Right ventricle myocardium superior (tissue), 1 donor: Measurements from ENCODE around the gene RAP1GAP. TPM values are rescaled to one million over a fixed set of nuclear protein-coding genes. Genes with fewer than 3 reads are reported as not detected.

Experiments used
- ATAC-seq: fragments of 200-7000 bp; cut with Tn5 transposase; one replicate; pipeline ENCODE4 v1.9.1; 2020; ENCODE audit warnings: mild to moderate bottlenecking; ENCODE audit not compliant: poor library complexity
- DNase-seq: peaks from one replicate; pipeline ENCODE4 v3.0.0-alpha.2; 2020
- intact Hi-C: fragments of 100-400 bp; cut with DNase I; formaldehyde crosslinking; loops from one replicate; pipeline ENCODE4 v1.11.2; 2022
- total RNA-seq: library from RNA; stranded (reverse); fragmentation: NEBNext Ultra II Directional; extraction: Animal tissue kit (Norgen Biotek cat#: 25700); gene quantifications from one replicate; pipeline ENCODE4 v1.2.1, GENCODE V29; 2021
- donor health status: DM: no; HTN: yes; CAD: no; lungs with severe emphysema.

RAP1GAP gene
- total RNA-seq, 1 donor from 2014 or later = 3.7 TPM

DNA sequence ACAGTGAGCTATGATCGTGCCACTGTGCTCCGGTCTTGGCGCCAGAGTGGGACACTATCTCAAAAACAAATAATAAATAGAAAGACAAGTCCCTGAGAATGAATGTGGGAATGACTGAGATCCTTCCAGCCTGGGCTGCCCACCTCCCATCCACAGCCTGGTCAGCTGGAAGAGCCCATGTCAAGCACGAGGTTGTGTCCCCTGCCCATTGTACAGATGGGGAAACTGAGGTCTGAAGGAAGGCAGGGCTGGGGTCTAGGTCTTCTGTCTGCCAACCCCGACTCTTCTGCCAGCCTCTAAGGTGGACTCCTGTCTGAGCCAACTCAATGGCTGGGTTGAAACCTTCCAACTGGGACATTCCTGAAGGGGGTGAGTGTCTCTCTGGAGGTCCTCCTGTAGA is 79.5 kb downstream of the RAP1GAP start:
- DNase-seq = no peak
- no peak for ATAC-seq
- intact Hi-C loops = no loop called here

DNA sequence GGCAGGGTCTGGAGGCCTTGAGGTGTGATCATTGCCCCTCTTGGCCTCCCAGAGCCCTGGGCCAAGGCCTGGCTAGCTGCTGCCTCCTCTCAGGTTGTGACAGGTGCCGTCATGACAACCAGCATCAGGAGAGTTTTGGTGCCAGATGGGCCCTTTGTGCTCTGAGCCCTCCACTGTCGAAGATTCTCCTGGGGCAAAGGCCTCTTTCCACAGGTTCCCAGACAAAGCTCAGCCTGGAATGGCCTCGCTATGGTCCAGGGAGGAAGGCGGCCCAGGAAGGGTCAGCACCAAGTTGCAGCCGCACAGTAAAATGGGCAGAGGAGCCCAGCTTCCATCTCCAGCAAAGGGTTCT is 81.6 kb downstream of the RAP1GAP start:
- intact Hi-C loops = no loop called here
- ATAC-seq = no peak
- no peak for DNase-seq

DNA sequence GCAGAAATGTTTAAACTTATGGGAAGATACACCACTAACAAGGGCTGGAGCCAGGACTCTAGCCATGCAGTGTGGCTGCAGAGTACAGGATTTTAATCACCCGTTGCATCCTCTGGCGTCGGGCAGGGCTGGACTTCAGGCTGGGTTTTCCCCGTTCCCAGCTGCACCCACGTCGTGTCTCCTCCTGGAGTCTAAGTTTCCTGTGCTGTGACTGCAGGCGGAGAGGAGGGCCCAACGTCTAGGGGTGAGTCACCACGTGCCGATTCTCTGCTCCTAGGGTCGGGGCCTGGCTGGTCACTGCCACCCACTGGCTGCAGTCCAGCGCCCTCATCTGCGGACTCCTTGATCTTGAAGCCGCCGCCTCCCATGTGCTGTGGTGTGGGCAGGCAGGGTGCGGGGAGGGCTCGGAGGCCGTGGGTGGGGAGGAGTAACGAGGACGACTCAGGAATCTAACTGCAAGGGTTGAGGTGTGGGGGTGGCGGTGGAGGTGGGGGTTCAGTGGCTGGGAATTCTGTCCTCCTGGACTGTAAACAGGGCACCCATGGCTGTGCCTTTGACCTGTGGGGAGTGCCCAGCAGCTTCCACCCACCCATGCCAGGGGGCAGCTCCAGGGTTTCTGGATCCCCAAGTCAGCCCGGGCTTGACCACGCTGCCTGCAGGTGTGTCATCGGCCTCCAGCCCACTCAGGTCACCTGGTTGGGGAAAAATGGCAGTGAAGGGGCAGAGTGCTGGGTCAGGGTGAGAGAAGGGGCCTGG is 82.1 kb downstream of the RAP1GAP start:
- DNase-seq (peak; percentile 58), ATAC-seq (peak; percentile 61)
- intact Hi-C loops = no loop called here

DNA sequence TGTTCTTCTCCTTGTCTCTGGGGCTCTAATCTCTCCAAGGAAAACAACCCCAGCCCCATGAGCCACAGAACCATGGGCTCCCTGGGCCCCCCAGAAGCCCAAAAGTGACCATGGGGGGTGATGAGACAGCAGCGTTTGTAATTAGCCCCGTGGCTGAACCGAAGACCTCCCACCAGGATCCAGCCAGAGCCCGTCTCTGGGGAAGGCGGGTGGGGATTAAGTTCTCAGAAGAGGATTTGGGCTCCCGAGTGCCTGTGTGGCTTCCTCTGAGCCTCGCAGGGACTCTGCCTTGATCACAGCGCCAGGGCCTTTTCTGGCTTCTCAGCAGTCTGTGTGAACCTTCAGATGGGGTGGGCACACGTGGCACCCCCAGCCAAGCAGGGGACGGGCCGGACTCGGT is 82.9 kb downstream of the RAP1GAP start:
- intact Hi-C loops = no loop called here
- no peak for DNase-seq
- ATAC-seq = no peak

DNA sequence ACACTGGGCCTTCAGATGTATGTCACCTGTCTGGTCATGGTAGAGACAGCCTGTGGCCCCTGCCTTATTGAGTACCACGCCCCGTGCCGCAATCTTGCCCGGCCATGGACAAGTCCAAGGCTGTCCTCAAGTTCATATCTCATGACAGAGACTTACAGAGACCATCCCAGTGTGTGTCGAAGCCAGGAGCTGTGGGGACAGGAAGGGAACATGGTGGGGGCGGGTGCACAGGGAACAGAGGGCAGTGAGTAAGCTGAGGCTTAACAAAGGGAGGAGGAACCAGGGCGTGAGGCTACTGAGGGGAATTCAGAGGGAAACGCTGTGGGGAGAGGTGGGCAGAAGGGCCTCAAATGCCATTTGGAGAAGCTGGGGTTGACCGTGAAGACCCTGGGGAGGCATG is 84.1 kb downstream of the RAP1GAP start:
- intact Hi-C loops = no loop called here
- DNase-seq (no peak), ATAC-seq (no peak)

DNA sequence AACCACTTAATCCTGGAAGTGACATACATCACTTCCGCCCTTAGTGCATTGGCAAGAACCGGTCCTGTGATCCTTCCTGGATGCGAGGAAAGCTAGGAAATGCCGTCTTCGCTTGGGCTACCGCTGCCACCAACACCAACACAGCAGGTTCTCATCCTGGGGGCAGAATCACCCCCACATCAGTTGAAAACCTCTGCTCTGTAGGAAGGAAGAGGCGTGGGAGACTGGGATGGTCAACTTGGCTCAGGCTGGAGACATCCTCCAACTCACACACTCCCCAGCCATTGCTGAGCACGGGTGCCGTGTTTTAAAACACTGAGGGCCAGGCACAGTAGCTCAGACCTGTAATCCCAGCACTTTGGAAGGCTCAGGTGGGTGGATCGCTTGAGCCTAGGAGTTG is 85.1 kb downstream of the RAP1GAP start:
- no peak for DNase-seq
- intact Hi-C loops = no loop called here
- ATAC-seq = no peak

DNA sequence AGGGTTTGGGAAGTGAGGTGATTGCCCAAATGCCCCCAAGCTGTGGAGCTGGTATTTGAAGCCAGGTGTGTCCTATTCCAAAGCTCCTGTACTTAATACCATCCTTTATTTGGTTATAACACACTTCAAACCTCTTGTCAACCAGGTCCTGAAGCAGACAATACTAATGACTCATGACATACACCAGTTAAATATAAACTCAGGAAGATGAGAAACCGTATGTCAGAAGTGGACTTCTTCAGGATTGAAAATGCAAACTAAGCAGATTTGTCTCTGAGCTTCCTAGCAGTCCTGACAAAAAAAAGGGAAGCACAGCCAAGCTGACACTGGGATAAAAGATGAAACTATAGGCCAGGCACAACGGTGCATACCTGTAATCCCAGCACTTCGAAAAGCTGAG is 89.4 kb downstream of the RAP1GAP start:
- intact Hi-C loops = no loop called here
- no peak for ATAC-seq
- no peak for DNase-seq

DNA sequence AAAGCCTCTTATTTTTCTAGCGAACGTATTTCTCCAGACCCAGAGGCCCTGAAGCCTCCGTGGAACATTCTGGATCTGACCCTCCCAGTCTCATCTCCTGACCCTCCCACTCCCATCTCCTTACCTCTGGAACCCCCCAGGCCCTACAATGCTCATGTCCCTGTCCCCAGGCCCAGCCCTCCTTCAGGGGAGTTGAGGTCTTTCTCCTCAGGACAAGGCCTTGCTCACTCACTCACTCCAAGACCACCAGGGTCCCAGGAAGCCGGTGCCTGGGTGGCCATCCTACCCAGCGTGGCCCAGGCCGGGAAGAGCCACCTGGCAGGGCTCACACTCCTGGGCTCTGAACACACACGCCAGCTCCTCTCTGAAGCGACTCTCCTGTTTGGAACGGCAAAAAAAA is 91.2 kb downstream of the RAP1GAP start:
- DNase-seq (no peak), ATAC-seq (no peak)
- intact Hi-C loops = no loop called here

DNA sequence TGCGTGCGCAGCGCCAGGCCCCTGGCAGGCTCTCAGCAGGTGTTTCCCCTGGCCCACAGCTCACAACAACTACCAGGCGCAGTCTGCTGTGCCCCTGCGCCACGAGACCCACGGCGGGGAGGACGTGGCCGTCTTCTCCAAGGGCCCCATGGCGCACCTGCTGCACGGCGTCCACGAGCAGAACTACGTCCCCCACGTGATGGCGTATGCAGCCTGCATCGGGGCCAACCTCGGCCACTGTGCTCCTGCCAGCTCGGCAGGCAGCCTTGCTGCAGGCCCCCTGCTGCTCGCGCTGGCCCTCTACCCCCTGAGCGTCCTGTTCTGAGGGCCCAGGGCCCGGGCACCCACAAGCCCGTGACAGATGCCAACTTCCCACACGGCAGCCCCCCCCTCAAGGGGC is 91.8 kb downstream of the RAP1GAP start:
- DNase-seq (no peak), ATAC-seq (no peak)
- intact Hi-C loops = no loop called here

DNA sequence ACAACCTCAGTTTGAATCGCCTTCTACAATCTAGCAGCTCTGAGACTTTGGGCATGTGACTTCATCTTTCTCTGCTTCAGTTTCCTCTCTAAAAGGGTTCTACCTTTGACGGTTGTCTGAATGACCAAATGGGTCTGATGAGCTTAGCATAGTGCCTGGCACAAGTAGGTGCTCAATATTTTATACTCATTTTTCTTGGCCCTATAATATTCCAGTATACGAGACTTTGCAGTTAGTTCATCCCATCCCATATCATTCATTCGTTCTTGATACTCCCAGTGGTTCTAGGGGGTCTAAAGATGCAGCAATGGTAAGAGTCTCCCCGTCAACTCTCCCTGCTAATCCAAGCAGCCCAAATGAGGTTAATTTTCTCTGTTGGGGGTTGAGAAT is 92.4 kb downstream of the RAP1GAP start:
- DNase-seq = no peak
- no peak for ATAC-seq
- intact Hi-C loops = no loop called here

DNA sequence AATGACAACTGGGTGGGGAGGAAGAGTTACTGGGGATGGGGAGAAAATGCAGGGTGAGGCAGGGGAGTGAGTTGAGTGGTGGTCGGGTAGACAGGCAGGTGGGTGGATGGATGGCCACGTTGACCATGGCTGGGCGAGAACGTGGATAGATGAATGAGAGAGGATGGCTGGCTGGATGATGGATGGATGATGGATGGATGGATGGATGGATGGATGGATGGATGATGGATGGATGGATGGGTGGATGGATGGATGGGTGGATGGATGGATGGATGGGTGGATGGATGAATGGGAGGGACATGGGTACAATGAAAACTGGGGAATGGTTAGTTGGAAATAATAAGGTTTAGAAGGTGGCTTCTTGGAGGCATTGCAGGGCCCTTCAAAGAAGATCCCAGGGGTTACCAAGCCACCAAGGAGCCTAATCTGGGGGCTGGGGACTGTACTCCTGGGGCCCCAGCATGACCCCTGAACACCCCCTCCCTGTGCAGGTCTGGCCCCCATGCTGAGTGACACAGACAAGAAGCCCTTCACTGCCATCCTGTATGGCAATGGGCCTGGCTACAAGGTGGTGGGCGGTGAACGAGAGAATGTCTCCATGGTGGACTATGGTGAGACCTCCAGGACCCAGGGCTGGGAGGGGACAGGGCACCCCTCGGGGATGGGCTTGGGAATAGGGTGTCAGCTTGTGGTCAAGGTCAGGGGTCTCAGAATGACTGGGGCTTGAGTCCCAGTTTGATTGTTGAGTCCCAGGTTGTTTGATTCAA is 92.9 kb downstream of the RAP1GAP start:
- DNase-seq = no peak
- ATAC-seq = no peak
- intact Hi-C loops = no loop called here

DNA sequence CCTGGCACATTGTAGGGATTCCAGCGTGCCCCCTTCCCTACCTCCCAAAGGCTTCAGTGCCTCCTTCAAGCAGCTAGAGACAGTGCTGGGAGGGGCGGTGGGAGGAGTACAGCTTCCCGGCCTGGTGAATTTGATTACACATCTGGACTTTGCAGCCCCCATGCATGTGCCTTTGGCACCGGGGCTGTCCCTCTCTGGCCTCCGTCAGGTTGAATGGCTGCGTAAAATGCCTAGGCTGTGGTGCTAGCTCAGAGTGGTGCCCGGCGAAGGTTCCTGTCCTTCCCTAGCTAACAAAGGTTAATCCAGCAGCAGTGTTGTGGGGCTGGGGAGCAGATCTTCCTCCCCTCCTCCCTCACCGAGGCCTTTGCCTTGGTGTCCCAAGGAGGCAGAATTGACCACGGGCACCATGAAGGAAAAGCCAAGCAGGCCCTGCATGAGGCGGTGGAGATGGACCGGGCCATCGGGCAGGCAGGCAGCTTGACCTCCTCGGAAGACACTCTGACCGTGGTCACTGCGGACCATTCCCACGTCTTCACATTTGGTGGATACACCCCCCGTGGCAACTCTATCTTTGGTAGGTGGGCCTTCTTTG is 93.7 kb downstream of the RAP1GAP start:
- intact Hi-C loops = loop anchor here (2.0 kb wide), 1 partner anchor 67 kb away; the partner anchor contains the start of gene ALPL
- ATAC-seq = no peak
- DNase-seq = no peak

DNA sequence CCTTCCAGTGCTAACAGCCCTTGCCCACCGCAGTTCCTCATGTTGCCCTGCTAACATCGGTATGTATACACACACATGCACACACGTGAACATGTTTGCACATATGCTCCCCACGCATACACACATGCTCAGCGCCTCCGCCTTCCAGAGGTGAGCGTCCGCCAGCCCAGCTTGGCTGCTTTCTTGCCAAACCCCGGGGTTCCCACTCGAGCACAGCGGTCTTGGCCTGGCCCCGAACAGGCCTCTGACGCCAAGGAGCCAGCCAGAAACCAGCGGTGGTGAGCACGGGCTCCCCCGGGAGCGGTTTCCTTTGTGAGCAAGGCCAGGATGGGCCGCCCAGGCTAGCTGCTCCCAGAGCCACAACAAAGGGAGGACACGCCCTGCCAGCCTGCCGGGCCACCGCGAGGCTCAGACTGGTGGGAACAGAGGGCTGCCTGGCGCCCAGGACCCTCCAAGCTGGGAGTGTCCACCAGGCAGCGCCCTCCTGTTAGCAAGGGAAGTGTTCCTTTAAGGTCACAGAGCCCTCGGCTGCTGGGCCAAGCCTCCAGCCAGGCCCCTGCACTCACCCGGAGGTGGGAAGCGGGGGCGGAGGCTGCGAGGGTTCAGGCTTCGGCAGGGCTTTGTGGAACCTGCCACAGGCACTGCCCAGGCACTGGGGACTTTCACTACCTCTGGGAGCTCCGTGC is 94.5 kb downstream of the RAP1GAP start:
- intact Hi-C loops = loop anchor here (2.0 to 5.0 kb wide), 2 partner anchors 66 to 202 kb away; partner anchors contain the start of gene ALPL
- ATAC-seq = peak; percentile 71

DNA sequence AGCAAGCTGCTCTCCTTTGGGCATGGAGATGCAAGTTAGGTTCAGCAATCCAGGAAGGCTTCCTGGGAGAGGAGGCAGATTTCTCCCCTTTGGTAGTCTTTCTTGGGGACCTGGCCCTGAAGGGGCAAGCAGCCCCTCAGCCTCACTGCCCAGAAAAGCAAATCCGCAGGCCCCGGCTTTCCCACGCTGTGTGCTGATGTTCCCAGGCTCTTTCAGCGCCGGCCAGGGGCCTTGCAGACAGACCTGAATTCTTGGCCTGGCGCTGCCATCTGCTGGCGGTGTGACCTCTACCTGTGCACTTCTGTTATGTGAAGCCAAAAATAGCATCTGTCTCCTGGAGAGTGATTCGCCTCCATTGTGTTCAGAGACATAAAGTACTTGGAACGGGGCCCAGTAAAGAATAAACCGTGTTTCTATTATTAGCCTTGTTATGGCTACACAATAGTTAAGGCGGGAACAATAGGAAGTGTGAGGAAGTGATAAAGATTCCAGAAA is 95.1 kb downstream of the RAP1GAP start:
- ATAC-seq (peak; percentile 95), DNase-seq (peak; percentile 92)
- intact Hi-C loops = loop anchor here (2.0 to 5.0 kb wide), 2 partner anchors 65 to 202 kb away; partner anchors contain the start of gene ALPL

More for the DNA sequence above, 94.5 kb downstream of the RAP1GAP start:
- peak; percentile 86 for DNase-seq

DNA sequence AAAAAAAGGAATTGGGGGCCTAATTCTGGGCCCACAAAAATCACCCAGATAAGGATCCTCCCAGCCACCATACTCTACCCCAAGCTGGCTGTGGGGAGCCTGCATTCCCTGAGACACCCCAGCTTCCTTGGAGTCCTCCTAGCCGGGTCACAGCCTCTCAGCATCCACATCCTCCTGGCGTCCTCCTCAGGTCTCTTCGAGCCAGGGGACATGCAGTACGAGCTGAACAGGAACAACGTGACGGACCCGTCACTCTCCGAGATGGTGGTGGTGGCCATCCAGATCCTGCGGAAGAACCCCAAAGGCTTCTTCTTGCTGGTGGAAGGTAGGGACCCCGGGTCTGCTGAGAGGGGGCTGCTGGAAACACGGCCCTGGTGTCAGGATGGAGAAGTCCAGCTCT is 95.7 kb downstream of the RAP1GAP start:
- DNase-seq = no peak
- no peak for ATAC-seq
- intact Hi-C loops = loop anchor here (5.0 kb wide), 1 partner anchor 201 kb away; no protein-coding TSS in a partner anchor

DNA sequence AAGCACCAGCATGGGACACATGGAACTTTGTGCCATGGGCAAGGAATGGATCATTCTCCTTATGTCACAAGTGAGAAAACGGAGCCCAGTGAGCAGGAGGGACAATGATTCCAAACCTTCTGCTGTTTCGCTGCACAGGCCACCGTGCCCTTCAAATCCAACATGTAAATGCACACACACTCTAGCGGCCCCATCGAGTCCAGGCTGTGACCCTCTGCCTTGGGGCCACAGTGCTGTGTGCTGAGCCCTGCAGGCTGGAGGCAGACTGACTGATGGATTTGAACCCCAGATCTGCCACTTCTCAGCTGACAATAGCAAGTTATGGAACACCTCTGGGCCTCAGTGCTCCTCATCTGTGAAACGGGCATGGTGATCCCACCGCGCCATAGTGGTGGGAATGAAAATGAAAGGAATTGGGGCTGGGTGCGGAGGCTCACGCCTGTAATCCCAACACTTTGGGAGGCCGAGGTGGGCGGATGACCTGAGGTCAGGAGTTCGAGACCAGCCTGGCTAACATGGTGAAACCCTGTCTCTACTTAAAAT is 96.4 kb downstream of the RAP1GAP start:
- intact Hi-C loops = loop anchor here (5.0 kb wide), 1 partner anchor 201 kb away; no protein-coding TSS in a partner anchor
- DNase-seq (no peak), ATAC-seq (no peak)

DNA sequence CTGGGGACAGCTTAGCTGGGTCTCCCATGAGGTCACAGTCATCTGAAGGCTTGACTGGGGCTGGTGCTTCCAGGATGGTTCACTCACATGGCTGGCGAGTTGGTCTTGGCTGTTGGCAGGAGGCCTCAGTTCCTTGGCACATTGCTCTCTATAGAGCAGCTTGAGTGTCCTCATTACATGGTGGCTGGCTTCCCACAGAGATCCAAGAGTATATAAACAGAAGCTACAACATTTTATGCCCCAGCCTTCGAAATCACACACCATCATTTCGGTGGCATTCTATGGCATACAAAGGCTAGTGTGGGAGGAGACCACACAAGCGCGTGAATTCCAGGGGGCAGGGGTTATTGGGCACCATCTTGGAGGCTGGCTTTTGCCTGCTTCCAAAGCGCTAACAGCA is 96.9 kb downstream of the RAP1GAP start:
- no peak for ATAC-seq
- DNase-seq = no peak
- intact Hi-C loops = loop anchor here (5.0 kb wide), 1 partner anchor 200 kb away; no protein-coding TSS in a partner anchor

DNA sequence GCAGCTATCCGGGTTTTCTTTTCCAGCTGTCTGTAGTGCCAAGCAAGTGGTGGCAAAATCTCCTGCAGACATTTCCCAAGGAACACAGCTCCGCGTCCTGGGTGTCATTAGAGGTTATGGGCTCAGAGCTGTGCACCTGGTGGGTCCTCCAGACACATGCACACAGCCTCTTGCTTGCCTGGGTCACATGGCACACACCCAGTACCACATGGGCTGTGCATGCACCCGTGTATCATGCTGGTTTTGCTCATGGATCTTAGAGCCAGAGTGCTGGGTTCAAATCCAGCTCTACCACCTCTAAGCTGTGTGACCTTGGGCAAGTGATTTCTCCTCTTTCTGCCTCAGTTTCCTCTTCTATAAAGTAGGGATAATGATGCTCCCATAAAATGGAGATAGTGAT is 98.3 kb downstream of the RAP1GAP start:
- intact Hi-C loops = loop anchor here (5.0 kb wide), 1 partner anchor 199 kb away; no protein-coding TSS in a partner anchor

DNA sequence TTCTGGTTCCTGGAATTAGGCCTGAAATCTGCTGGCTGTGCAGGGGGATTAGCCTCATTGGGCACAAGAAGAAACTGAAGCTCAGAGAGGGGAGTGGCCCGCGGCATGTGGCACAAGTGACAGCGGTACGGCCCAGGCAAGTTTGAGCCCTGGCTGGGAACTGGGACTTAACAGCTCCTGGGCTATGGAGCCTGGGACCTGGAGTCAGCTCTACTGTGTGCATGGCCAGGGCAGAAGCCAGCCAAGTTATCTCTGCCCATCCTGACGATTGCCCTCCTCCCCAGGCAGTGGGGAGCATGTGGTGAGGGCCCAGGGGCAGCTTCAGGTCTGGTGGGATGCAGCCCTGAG is 98.7 kb downstream of the RAP1GAP start:
- DNase-seq = no peak
- ATAC-seq = no peak

More for the DNA sequence above, 98.3 kb downstream of the RAP1GAP start:
- ATAC-seq (no peak), DNase-seq (no peak)

More for the DNA sequence above, 98.7 kb downstream of the RAP1GAP start:
- intact Hi-C loops = loop anchor here (5.0 kb wide), 1 partner anchor 198 kb away; no protein-coding TSS in a partner anchor
